HG03460 (cell line): ENCODE results near the gene UBA7.
A peak's percentile ranks its signal among the peaks of the same experiment; 100 is the strongest.
"Not testable (repeated sequence)": the region's sequence is repeated elsewhere in the genome, so short reads cannot be mapped to it uniquely, and the experiment has no call there.

Source experiments
- ATAC-seq: cut with Tn5 transposase; IDR thresholded peaks from one replicate; pipeline ENCODE4 v1.9.1; 2021; ENCODE audit not compliant: unreplicated experiment

Gene UBA7

DNA sequence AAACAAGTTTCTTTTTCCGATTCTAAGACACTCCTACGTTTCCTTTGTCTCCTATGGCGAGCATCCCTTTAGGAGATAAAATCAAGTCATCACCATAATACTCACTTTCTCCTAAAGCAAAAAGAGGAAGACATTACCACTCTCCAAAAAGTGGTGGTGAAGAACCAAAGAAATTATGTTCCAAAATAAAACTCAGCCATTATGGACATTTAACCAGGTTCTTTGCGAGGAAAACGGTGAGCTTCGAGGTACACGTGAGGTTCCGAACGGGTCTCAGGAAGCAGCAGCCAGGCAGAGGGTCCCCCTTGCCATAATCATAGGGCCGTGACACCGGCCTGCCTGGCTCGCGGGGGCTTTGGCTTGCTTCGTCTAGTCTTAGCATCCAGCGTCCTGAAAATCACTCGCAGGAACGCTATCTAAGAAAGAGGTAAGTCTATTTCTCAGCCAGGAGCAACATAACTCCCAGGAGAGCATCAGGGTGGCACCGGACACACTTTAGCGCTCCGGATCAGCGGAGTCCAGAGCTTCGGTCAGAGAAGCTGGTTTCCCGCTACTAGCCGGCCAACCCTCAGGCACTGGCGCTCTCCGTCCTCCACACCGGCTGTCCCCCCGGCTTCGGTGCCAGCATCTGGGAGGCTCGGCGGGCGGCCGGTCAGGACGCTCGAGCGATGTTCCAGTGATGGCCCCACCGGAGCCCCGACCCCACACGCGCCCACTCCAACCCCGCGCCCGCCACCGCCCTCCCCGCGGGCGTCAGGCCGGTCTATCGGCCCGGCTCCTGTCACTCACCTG is 28.0 kb downstream of the UBA7 start:
- peak; percentile 32 for ATAC-seq

DNA sequence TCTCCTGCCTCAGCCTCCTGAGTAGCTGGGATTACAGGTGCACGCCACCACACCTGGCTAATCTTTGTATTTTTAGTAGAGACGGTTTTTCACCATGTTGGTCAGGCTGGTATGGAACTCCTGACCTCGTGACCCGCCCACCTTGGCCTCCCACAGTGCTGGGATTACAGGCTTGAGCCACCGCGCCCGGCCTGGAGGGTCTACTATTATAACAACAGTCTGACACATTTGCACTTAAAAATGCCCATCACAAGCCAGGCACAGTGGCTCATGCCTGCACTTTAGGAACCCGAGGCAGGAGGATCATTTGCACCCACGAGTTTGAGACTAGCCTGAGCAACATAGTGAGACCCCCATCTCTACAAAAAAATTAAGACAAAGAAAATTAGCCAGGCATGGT is 31.5 kb downstream of the UBA7 start:
- not testable (repeated sequence) for ATAC-seq

DNA sequence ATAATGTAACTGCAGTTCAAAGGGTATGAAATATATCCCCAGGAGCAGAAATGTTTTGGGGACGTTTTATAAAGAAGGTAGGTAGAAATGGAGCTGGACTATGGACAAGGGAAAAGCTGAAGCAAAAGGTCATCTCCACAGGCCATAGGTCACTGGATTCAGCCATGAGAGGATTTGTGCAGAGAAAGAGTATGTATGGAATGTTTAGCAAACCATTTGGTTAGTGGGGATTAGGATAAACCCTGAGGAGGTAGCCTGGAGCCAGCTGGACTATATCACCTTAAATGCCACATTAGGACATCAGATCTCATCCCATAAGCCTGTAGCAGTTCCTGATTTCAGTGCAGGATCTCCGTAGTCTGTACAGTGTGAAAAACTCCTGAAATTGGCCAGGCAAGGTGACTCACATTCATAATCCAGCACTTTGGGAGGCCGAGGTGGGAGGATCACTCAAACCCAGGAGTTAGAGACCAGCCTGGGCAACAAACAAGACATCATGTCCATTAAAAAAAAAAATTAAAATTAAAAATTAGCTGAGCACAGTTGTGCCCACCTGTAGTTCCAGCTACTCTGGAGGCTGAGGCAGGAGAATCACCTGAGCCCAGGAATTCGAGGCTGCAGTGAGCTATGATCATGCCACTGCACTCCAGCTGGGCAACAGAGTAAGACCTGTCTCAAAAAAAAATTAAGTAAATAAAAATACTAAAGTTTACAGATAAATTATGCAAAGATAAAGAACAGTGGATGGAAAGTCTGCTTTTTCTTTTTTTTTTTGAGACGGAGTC is 32.1 kb downstream of the UBA7 start:
- no peak for ATAC-seq

DNA sequence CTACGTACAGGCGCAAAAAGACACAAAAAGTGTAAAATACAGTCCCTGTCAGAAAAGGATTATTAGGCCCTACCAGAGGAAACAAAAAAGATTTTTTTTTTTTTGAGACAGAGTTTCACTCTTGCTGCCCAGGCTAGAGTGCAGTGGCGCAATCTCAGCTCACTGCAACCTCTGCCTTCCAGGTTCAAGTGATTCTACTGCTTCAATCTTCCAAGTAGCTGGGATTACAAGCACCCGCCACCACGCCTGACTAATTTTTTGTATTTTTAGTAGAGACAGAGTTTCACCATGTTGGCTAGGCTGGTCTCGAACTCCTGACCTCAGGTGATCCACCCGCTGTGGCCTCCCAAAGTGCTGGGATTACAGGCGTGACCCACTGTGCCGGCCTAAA is 32.8 kb downstream of the UBA7 start:
- ATAC-seq = not testable (repeated sequence)

DNA sequence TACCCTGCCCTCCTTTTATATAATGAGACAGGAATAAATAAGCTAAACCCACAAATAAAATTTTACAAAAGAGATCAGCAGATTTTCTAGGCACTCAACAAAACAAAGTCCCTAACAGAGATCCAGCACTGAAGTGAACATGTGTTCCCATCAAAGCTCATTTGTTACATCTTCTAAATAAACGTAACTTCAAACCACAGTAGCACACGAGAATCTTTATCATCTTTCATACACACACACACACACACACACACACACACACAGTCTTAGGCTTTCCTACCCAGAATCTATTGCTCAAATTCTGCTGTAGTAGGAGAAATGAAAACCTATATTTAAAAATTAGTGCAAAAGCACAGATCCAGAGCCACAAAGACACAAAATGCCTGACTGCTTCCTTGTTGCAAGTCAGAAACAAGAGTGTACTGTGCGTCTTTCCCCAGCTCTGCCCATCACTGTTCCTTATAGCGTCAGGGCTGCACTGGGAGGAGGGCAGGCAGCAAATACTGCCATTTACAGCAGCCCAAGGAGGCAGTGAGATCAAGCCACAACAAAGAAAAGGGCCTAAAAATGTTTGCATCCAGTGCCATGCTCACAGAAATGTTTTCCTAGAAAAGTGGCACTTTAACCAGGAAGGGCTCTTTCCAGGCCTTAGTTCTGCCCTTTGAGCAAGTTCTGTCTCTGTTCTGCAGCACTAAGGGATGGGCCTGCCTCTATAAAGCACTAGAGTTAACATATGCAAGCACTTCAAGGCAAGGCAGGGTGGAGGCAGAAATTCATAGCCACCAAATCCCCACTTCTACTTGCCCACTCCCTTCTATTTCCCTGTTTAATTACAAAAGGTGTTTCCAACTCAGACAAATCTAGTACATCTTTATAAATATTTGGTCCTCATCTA is 33.4 kb downstream of the UBA7 start:
- ATAC-seq = no peak

DNA sequence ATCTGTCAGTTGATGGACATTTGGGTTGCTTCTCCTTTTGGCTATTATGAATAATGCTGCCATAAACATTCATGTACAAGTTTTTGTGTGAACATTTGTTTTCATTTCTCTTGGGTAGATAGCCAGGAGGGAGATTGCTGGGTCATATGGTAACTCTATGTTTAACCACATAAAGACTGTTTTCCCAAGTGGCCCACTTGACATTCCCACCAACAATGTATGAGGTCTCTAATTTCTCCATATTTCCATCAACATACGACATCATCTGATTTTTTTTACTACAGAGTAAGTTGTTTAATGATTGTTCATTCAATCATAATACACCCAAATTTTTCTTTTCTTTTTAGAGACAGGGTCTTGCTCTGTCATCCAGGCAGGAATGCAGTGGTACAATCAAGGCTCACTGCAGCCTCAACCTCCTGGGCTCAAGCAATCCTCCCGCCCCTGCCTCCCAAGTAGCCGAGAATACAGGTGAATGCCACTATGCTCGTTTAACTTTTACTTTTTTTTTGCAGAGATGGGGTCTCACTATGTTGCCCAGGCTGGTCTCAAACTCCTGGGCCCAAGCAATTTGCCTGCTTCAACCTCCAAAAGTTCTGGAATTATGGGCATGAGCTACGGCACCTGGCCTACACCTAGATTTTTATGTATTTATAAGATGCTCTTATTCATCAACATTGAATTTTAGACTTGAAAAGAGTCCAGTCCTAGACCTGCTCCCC is 34.2 kb downstream of the UBA7 start:
- no peak for ATAC-seq

DNA sequence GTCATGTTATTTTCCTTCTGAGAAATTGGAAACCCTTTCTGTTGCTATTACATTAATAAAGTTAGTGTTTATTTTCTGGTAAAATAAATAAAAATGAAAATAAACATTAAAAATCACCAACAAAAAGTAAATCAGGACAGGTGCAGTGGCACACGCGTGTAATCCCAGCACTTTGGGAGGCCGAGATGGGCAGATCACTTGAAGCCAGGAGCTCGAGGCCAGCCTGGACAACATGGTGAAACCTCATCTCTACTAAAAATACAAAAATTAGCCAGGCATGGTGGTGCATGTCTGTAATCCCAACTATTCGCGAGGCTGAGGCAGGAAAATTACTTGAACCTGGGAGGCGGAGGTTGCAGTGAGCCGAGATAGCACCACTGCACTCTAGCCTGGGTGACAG is 37.7 kb downstream of the UBA7 start:
- not testable (repeated sequence) for ATAC-seq

DNA sequence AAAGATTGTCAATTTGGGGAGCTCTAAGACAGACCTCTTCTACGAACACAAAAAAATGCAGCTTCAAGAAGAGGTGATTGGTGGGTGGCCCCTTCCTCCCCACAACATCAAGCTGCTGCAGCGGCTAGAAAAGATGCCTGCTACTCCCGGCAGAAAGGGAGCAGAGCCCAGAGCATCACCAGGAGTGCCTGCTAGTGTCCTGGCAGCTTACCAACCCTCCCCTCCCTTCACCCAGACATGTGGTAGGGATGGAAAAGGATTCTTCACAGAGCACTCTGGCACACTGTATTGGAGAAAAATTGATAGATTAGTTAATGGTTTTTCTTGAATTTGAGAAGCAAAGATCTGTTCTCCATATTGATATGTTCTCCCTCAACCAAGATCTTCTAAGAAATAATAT is 38.2 kb downstream of the UBA7 start:
- no peak for ATAC-seq

DNA sequence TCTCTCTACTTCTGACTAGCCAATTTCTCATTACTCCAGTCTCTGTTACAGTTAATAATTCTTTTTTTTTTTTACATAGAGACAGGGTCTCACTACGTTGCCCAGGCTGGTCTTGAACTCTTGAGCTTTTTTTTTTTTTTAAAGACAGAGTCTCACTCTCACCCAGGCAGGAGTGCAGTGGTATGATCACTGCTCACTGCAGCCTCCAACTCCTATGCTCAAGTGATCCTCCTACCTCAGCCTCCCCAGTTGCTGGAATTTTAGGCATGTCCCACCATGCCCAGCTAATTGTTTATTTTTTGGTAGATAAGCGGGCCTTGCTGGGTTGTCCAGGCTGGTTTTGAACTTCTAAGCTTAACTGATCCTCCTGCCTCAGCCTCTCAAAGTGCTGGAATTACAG is 41.0 kb downstream of the UBA7 start:
- no peak for ATAC-seq

DNA sequence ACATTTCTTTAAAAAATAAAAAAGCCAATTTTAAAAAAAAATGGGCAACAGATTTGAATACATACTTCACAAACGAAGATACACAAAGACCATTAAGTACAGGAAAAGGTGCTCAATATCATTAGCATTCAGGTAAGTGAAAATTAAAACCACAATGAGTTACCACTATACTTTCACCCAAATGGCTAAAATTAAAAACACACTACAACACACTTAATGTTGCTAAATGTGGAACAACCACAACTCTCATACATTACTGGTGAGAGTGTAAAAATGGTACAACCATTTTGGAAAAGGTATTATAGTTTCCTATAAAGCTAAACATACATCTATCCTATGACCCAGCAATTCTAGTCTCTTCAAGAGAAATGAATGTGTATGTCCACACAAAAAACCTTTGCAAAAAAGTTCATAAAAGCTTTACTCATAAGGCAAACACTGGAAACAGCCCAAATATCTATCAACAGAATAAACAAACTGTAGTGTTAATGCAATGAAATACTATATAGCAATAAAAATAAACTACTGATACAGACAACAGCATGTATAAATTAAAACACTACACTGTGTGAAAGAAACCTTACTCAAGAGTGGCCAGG is 42.3 kb downstream of the UBA7 start:
- no peak for ATAC-seq

DNA sequence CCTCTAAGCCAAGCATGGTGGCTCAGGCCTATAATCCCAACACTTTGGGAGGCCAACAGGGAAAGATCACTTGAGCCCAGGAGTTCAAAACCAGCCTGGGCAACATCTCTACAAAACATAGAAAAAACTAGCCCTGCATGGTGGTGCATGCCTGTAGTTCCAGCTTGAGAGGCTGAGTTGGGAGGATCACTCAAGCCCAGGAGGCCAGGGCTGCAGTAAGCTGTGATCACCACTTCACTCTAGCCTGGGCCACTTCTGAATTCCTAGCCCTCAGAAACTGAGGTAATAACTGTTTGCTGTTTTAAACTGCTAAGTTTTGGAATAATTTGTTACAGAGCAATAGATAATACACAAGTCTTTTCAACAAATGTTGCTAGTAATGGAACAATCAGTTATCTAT is 43.8 kb downstream of the UBA7 start:
- no peak for ATAC-seq

DNA sequence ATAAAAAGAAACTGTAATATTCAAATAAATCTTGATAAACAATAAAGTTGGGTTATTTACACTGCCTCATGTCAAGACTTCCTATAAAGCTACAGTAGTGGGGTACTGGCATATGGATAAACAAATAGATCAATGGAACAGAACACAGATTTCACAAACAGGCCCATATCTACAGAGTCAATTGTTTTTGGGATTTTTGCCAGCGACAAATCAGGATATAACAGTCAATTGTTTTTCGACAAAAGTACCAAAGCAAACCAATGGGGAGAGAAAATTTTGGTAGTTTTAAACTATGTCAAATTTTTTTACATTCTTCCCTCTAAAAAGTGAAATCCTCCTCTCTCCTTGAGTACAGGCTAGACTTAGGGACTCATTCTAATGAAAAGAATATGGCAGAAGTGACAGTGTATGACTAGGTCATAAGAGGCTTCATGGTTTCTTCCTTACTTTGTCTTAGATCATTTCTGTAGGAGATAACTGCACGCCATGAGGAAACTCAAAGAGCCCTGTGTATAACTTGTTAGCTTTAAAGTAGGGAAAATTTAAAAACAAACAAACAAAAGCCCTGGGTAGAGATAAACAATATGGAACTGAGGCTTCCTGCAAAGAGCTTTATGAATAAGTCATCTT is 44.4 kb downstream of the UBA7 start:
- ATAC-seq = no peak

DNA sequence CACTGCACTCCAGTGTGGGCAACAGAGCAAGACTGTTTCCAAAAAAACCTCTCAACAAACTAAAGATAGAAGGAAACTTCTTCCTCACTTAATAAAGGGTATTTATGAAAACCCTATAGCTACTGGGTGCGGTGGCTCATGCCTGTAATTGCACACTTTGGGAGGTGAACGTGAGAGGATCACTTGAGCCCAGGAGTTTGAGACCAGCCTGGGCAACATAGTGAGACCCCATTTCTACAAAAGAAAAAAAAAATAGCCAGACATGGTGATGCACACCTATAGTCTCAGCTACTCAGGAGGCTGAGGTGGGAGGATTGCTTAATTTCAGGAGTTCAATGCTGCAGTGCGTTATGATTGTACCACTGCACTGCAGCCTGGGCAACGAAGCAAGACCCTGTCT is 49.8 kb downstream of the UBA7 start:
- no peak for ATAC-seq

DNA sequence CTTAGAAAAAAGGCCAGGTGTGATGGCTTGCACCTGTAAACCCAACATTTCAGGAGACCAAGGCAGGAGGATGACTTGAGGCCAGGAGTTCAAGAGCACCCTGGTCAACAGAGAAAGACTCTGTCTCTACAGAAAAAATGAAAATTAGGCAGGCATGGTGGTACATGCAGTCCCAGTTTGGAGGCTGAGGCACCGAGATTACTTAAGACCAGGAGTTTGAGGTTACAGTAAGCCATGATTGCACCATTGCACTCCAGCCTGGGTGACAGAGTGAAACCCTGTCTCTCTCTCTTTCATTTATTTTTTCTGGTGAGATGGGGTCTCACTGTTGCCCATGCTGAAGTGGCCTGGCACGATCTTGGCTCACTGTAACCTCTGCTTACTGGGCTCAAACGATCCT is 52.1 kb downstream of the UBA7 start:
- no peak for ATAC-seq

DNA sequence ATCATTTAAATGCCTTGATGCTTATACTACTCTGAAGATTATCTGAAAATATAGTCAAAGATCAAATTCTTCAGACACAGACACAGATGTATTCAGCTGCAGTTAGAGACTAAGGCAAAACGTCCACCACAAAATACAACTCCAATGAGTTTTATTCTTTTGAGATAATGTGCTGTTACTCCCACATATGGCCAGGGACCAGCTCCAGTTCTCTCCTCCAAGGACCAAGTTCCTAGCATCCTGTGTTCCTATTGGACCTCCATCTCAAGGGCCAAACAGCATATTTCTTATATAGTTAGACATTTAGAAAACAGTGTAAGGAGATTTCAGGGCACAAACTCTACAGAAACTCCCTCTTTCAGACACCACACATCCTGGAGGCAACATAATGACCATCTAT is 54.5 kb downstream of the UBA7 start:
- ATAC-seq = no peak

DNA sequence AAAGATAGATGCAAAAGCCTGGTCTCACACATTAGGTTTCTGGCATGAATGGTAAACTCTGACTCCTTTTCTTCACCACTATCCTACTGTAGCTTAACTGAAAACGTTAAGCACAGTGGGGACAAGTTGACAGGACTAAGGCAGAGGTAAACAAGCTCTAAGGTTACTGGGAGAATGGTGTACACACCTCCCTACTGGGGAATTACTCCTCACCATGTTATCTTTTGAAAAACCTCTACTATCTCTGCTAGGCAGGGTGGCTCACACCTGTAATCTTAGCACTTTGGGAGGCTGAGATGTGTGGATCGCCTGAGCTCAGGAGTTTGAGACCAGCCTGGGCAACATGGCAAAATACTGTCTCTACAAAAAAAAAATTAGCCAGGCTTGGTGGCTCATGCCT is 56.6 kb downstream of the UBA7 start:
- no peak for ATAC-seq

DNA sequence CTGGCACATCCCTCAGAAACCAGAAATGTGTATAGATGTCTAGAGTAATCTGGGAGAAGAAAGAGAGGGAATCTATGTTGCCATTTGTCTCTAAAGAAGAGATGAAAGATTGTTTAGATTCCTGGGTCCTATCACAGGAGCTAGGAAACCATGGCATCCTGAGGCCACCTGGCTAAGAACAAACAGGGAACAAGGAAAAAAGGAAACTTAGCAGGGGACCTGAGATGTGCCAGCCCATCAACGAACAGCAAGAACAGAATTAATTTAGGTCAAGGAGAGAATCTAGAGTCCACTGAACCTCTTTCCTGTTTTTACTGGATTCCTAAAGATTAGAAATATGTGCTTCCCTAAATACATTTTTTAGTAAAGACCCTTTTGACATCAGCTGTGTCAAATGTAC is 57.7 kb downstream of the UBA7 start:
- ATAC-seq = no peak
